CD4-positive, alpha-beta T cell treated with Interleukin-17A for 1 hour (primary cell): ENCODE measurements around the gene BID.

ENCODE experiments used
- DNase-seq: peaks from one replicate; pipeline ENCODE4 v3.0.0-alpha.2; 2020

BID gene

DNA sequence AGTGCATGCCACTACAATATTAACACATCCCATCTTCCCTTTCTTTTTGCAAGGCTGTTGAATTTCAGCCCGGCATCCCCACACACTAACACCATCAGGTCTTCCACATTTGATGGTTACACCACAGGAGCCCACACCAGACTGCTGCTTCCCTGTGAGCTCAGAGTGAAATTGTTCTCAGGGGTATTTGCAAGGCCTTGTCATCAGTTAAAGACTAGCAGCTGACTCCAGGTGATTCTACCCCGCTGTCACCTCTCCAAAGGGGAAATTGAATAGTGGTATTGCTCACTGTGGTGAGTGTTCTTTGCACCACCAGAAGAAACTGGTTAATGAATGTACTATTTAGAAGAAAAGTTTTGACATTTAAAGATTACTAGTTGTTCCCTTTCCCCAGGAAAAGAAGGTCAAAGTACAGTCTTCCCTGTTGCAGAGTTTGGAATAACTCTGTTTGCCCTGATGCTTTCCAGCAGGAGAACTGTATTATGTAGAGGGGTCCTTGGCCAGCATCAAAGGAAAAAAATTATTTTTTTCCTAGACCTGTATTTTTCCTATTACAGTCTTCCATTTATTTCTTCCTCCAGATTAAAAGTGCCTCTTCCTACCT, 41.9 kb downstream of the BID start:
- no peak for DNase-seq

- no peak for DNase-seq
These were observed 44.7 kb downstream of the BID start for GRCh38 chr22:17729561-17729960.

- DNase-seq, result no peak
These were observed 45.5 kb downstream of the BID start for GRCh38 chr22:17728786-17729185.

- no peak for DNase-seq
These were observed 47.1 kb downstream of the BID start for GRCh38 chr22:17726928-17727897.

DNA sequence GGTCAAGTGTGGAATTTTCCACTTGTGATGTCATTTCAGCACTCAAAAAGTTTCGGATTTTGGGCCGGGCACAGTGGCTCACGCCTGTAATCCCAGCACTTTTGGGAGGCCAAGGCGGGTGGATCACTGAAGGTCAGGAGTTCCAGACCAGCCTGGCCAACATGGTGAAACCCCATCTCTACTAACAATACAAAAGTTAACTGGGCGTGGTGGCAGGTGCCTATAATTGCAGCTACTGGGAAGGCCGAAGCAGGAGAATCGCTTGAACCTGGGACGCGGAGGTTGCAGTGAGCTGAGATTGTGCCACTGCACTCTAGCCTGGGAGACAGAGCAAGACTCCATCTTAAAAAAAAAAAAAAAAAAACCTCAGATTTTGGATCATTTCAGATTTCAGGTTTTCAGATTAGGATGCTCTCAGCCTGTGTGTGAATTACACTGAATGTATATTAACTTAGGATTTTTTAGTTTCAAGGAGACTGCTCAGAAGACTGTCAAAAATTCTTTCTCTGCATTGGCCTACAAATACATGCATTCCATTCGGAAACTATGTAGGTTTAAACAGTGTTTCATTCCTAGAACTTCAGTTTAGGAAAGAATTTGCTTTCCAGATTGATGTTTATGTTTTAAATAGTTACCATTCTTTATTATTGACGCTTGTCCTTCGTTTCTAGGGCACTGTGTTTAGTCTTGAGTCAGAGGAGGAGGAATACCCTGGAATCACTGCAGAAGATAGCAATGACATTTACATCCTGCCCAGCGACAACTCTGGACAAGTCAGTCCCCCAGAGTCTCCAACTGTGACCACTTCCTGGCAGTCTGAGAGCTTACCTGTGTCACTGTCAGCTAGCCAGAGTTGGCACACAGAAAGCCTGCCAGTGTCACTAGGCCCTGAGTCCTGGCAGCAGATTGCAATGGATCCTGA, 48.0 kb downstream of the BID start:
- DNase-seq, result no peak

- no peak for DNase-seq
These were observed 48.8 kb downstream of the BID start for GRCh38 chr22:17725500-17725796.

DNA sequence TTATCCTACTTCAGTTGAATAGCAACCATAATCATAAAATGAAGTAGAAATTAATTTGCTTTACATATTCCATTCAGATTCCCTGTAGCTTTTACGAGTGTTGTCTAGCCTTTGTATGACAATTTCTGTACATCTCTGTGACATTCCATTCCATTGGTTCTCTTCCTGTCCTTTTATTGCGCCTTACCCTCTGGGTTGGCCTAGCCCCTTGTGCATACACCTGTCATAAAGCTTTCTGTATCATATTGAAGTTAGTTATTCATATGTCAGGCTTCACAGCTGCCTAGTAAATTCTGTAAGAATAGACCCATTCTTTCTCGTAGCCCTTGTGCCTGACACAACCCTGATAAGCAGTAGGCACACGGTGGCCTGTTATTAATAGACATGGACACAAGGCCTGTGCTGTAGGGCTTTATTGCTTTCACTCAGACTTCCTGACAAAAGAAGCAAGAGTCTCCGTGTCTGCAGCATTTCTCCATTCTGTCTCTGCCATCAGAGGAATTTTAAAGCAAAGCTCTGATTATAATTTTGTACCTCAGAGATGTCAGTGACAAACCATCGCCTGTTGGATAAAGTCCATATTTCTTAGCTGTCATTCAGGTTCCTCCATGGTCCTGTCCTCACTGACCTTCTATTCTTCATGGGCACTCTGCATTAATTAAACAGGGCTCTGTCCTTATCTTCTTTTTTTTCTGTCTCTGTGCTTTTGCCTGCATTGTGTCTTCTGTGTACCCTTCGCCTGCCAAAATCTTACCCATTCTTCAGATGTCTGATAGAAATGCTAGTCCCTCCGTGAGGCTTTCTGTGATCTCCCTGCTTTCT, 49.4 kb downstream of the BID start:
- no peak for DNase-seq

GRCh38 chr22:17724241-17724640, 50.0 kb downstream of the BID start:
- no peak for DNase-seq

DNA sequence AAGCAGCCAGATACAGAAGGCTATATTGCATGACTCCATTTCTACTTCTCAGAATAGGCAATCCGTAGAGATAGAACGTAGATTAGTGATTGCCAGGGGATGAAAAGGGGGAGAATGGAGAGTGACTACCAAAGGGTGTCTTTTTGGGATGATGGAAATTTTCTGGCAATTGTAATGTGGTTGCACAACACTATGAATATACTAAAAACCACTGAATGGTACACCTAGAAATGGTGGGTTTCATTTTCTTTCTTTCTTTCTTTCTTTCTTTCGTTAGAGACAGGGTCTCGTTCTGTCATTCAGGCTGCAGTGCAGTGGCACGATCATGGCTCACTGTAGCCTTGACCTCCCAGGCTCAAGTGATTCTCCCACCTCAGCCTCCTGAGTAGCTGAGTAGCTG, 54.4 kb downstream of the BID start:
- DNase-seq, result no peak

- no peak for DNase-seq
These were observed 56.6 kb downstream of the BID start for GRCh38 chr22:17717708-17718107.

- DNase-seq, result no peak
These were observed 57.7 kb downstream of the BID start for GRCh38 chr22:17716529-17716928.

- DNase-seq, result no peak
These were observed 61.8 kb downstream of the BID start for GRCh38 chr22:17712441-17712840.

GRCh38 chr22:17710023-17710422, 64.2 kb downstream of the BID start:
- no peak for DNase-seq

DNA sequence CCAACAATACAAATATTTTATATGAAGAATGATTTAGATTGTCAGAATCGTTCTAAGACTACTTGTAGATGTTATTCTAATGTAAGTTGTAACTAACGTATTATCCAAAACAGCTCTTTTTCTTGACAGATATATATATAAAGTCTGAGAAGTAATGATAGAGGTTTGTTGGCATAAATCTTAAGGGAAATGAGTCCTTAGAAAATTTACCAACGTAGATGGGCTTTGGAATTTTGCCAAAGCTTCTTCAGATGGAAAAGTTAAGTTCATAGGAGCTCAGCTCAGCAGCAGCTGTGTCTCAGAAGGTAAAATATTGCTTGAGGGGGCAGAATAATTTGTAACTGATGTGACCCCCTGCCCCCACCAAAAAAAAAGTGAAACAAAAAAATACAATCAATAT, 66.7 kb downstream of the BID start:
- DNase-seq, result no peak

DNA sequence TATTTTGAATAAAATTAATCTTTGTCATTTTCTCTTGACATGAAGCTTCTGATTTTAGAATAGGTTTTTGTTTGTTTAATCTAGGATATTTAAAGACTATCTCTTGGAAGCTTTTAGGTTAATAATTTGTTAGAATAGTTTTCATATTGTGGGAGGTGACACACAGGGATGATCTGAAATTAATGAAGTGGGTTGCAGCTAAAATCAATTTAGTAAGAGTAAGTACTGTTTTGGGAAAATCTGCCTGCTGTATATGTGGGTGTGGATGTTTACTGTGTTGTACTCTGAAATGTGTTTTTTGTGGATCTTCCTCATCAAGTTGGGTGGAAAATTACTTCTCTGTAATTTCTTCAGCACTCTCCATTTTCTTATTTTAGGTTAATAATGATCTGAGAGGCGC, 67.3 kb downstream of the BID start:
- DNase-seq, result no peak

- peak; percentile 31 for DNase-seq
These were observed 68.0 kb downstream of the BID start for GRCh38 chr22:17705951-17706900.

GRCh38 chr22:17705546-17705945, 68.7 kb downstream of the BID start:
- DNase-seq, result no peak

DNA sequence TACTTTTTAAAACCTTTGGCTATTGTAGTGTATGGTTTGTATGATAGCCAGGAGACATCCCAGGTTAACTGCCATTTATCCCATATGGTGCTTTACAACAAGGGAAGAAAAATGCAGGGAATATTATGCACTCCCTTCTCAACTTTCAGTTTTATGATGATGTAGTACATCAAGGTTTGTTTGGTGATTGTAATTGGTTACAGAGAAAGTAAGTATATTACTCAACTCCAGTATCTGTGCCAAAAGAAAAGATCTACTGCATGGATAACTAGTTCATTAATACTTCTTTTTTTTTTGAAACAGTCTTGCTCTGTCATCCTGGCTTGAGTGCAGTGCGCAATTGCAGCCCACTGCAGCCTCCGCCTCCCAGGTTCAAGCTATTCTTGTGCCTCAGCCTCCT, 70.5 kb downstream of the BID start:
- DNase-seq, result no peak

- no peak for DNase-seq
These were observed 73.5 kb downstream of the BID start for GRCh38 chr22:17700778-17701177.

DNA sequence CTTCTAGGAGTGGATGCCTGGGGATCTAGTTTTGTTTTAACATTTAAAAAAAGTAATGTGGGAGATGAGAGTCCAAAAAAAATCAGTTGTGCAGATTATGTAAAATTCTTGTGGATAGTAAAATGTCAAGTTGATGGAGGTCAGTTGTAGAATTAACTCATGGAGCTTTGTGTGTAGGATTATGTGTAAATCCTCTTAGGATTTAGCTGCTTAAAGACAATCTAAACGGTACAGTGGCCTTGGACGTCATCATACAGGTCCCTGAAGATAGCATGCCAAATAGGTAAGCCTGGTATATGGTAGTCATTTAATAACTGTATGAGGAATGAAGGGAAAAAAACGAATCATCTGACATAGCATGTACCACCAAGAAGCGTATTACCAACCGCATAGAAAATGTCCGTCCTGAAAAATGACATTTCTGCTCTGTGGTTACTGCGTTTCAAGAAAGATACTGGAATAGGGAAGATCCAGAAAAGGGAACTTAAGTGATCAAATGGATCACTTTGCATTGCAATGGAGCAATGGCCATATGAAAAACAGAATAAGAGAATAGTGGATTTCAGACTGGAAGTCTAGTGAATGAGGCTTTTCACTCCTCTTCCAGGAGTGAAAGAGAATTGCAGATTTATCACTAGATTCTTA, 74.5 kb downstream of the BID start:
- DNase-seq, result no peak

- no peak for DNase-seq
These were observed 75.3 kb downstream of the BID start for GRCh38 chr22:17698948-17699347.
